Common myeloid progenitor, CD34-positive (primary cell): ENCODE data around the gene HOXC12. TPM values are rescaled to one million over a fixed set of nuclear protein-coding genes. Genes with fewer than 3 reads are reported as not detected.

ENCODE experiments used
- CTCF ChIA-PET: fragments of 350-600 bp; sonication (Branson Sonifier 250); formaldehyde crosslinking; loops from one replicate; lab custom pipeline; 2021; ENCODE audit warnings: antibody characterized with exemption; lab: Charles Lee
- POLR2A ChIA-PET: fragments of 350-600 bp; sonication (Branson Sonifier 250); formaldehyde crosslinking; loops from one replicate; lab custom pipeline; 2021; ENCODE audit warnings: antibody characterized with exemption; lab: Charles Lee
- DNase-seq, 3 donors: peaks; one replicate each; pipeline versions ENCODE4 v3.0.0 to v3.0.0-alpha.2; 2013
- H3K27ac ChIP-seq, 2 experiments: 1 replicate in 1 of 2; 2 replicates in 1 of 2; pipeline ENCODE4 v1.7.0; 2013; ENCODE audit warnings: inconsistent platforms in 2 of 2, low read length in 2 of 2, mild to moderate bottlenecking in 2 of 2, low read depth in 1 of 2, moderate library complexity in 1 of 2; ENCODE audit not compliant: severe bottlenecking in 2 of 2, insufficient read depth in 1 of 2, poor library complexity in 1 of 2
- H3K27me3 ChIP-seq, 5 experiments: replicated peaks in 2 of 5; 1 replicate in 3 of 5; 2 replicates in 2 of 5; pipeline versions ENCODE4 v1.6.1 to v1.7.0; 2013; ENCODE audit warnings: low read length in 4 of 5, mild to moderate bottlenecking in 2 of 5, moderate library complexity in 2 of 5, inconsistent platforms in 1 of 5; ENCODE audit not compliant: insufficient read depth in 5 of 5, control insufficient read depth in 4 of 5
- H3K36me3 ChIP-seq, 4 experiments: 1 replicate in 2 of 4; 2 replicates in 2 of 4; pipeline versions ENCODE4 v1.6.1 to v1.7.0; 2013; ENCODE audit warnings: low read length in 3 of 4, control low read depth in 1 of 4, mild to moderate bottlenecking in 1 of 4; ENCODE audit not compliant: control insufficient read depth in 4 of 4, insufficient read depth in 4 of 4
- H3K4me1 ChIP-seq, 4 experiments: 1 replicate in 3 of 4; 2 replicates in 1 of 4; pipeline versions ENCODE4 v1.6.1 to v1.7.1; 2013; ENCODE audit warnings: low read length in 3 of 4, mild to moderate bottlenecking in 3 of 4, control low read depth in 1 of 4, inconsistent platforms in 1 of 4, moderate library complexity in 1 of 4; ENCODE audit not compliant: control insufficient read depth in 4 of 4, insufficient read depth in 4 of 4; ENCODE audit errors: control extremely low read depth in 1 of 4
- H3K4me3 ChIP-seq, 7 experiments: 1 replicate in 4 of 7; 2 replicates in 3 of 7; pipeline versions ENCODE4 v1.5.1 to v1.7.0; 2013; ENCODE audit warnings: mild to moderate bottlenecking in 7 of 7, low read length in 6 of 7, moderate library complexity in 6 of 7, inconsistent platforms in 2 of 7, low read depth in 2 of 7, control low read depth in 1 of 7; ENCODE audit not compliant: insufficient read depth in 4 of 7, control insufficient read depth in 1 of 7; ENCODE audit errors: extremely low read depth in 1 of 7
- H3K9me3 ChIP-seq, 5 experiments: 1 replicate in 4 of 5; 2 replicates in 1 of 5; pipeline versions ENCODE4 v1.6.1 to v1.7.1; 2013; ENCODE audit warnings: low read length in 4 of 5, mild to moderate bottlenecking in 2 of 5, inconsistent platforms in 1 of 5, low read depth in 1 of 5, moderate library complexity in 1 of 5; ENCODE audit not compliant: control insufficient read depth in 4 of 5, insufficient read depth in 2 of 5; ENCODE audit errors: control extremely low read depth in 1 of 5
- WGBS: methylation state at CpG from one replicate; pipeline ENCODE4 v1.1.5; 2013; ENCODE audit not compliant: insufficient coverage; 5-methylcytosine and 5-hydroxymethylcytosine counted together
- polyA plus RNA-seq: library from polyadenylated mRNA; unstranded; fragments of 120-200 nt; gene quantifications from one replicate; pipeline ENCODE4 v1.2.1, GENCODE V29; 2013

The HOXC12 gene
- polyA plus RNA-seq: not detected

GRCh38 chr12:53954694-53955035 is at the start of gene HOXC12:
TSS of gene HOXC12 (plus strand) at chr12:53954903. CDS start at chr12:53954930, 27 bp downstream.
- Histone ChIP-seq H3K4me1 (peaks cover 0 to 21% (median 18%) of the 10 kb centered on the region in 4 experiments), H3K36me3 (no peaks in the 10 kb centered on the region), H3K27me3 (peaks cover 4 to 100% (median 77%) of the 10 kb centered on the region in 5 experiments), H3K9me3 (peaks cover 0 to 5% (median 0%) of the 10 kb centered on the region in 5 experiments), H3K27ac (no peak within 1 kb of the TSS), H3K4me3 (no peak within 1 kb of the TSS)
- ChIA-PET POLR2A (interaction anchor here (0.5 kb wide), 1 partner anchor 26 kb away, joined by 3 read pairs; no protein-coding TSS in a partner anchor), CTCF (interaction anchor here (1.0 to 3.3 kb wide), 4 partner anchors 9 to 50 kb away, joined by 4 to 11 read pairs (median 8); no protein-coding TSS in a partner anchor)
- no peak for DNase-seq
- 8% methylated on average over 13 of the region's 20 CpGs for WGBS

GRCh38 chr12:53907103-53907502 is 47.6 kb upstream of the HOXC12 start:
- H3K4me1 ChIP-seq: no peaks in the 10 kb centered on the region
- DNase-seq: no peak
- CTCF ChIA-PET: no interaction called here
- no peak overlapping the region for H3K4me3 ChIP-seq
- peaks cover 3 to 68% (median 27%) of the 10 kb centered on the region in 5 experiments for H3K27me3 ChIP-seq
- WGBS: no CpG with 5 or more reads among the region's 3 CpGs
- peaks cover 0 to 1% (median 0%) of the 10 kb centered on the region in 5 experiments for H3K9me3 ChIP-seq
- no peak overlapping the region for H3K27ac ChIP-seq
- H3K36me3 ChIP-seq: no peaks in the 10 kb centered on the region
- POLR2A ChIA-PET: no interaction called here

GRCh38 chr12:53916788-53917655 is 37.7 kb upstream of the HOXC12 start:
- POLR2A ChIA-PET: no interaction called here
- no peak for DNase-seq

GRCh38 chr12:53924521-53925405 is 29.9 kb upstream of the HOXC12 start:
- Histone ChIP-seq H3K36me3 (no peaks in the 10 kb centered on the region), H3K27me3 (peaks cover 44 to 100% (median 76%) of the 10 kb centered on the region in 5 experiments), H3K9me3 (peaks cover 0 to 6% (median 4%) of the 10 kb centered on the region in 5 experiments), H3K4me1 (peaks cover 0 to 6% (median 0%) of the 10 kb centered on the region in 4 experiments), H3K4me3 (no peak overlapping the region), H3K27ac (no peak overlapping the region)
- ChIA-PET POLR2A (no interaction called here), CTCF (interaction anchor here (1.9 kb wide), 1 partner anchor 28 kb away, joined by 5 read pairs; no protein-coding TSS in a partner anchor)
- 45% methylated on average over 1 of the region's 2 CpGs for WGBS
- no peak for DNase-seq

More at GRCh38 chr12:53916788-53917655, 37.7 kb upstream of the HOXC12 start:
- Histone ChIP-seq H3K27me3 (peaks cover 2 to 90% (median 38%) of the 10 kb centered on the region in 5 experiments), H3K9me3 (peaks cover 0 to 5% (median 0%) of the 10 kb centered on the region in 5 experiments), H3K27ac (no peak overlapping the region), H3K4me3 (no peak overlapping the region), H3K4me1 (no peaks in the 10 kb centered on the region), H3K36me3 (no peaks in the 10 kb centered on the region)
- 80% methylated on average over 3 of the region's 5 CpGs for WGBS
- CTCF ChIA-PET: no interaction called here

GRCh38 chr12:53927220-53928029 is 27.3 kb upstream of the HOXC12 start:
- Histone ChIP-seq H3K4me3 (no peak overlapping the region), H3K4me1 (peaks cover 0 to 6% (median 0%) of the 10 kb centered on the region in 4 experiments), H3K36me3 (no peaks in the 10 kb centered on the region), H3K27ac (no peak overlapping the region), H3K9me3 (peaks cover 3 to 10% (median 4%) of the 10 kb centered on the region in 5 experiments), H3K27me3 (peaks cover 52 to 100% (median 71%) of the 10 kb centered on the region in 5 experiments)
- 4% methylated on average over 37 of the region's 45 CpGs for WGBS
- no peak for DNase-seq
- CTCF ChIA-PET: interaction anchor here (0.6 to 1.3 kb wide), 3 partner anchors 8 to 297 kb away, joined by 3 to 4 read pairs (median 3); no protein-coding TSS in a partner anchor
- POLR2A ChIA-PET: no interaction called here
